ENCODE data around the gene CFAP221.

Gene CFAP221

DNA sequence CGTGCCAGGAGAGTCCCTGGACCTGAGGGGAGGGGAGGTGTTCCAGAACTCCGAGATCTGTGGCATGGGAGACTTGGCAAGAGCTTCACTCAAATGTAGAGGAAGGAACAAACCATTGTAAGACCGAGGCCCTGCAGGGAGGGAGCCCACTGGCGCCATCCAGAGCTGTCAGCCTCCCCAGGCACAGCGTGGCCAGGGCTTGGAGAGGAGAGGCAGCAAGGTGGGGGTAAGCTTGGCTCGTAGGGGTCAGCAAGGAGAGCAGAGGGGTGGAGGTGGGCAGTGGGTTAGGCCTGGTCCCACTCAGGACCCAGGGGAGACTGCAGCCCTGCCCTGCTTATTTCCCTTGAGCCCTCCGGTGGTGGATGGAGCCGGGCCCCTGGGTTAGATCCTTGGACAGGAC, 138.3 kb downstream of the CFAP221 start:
- TF ChIP-seq, protein P1, sequence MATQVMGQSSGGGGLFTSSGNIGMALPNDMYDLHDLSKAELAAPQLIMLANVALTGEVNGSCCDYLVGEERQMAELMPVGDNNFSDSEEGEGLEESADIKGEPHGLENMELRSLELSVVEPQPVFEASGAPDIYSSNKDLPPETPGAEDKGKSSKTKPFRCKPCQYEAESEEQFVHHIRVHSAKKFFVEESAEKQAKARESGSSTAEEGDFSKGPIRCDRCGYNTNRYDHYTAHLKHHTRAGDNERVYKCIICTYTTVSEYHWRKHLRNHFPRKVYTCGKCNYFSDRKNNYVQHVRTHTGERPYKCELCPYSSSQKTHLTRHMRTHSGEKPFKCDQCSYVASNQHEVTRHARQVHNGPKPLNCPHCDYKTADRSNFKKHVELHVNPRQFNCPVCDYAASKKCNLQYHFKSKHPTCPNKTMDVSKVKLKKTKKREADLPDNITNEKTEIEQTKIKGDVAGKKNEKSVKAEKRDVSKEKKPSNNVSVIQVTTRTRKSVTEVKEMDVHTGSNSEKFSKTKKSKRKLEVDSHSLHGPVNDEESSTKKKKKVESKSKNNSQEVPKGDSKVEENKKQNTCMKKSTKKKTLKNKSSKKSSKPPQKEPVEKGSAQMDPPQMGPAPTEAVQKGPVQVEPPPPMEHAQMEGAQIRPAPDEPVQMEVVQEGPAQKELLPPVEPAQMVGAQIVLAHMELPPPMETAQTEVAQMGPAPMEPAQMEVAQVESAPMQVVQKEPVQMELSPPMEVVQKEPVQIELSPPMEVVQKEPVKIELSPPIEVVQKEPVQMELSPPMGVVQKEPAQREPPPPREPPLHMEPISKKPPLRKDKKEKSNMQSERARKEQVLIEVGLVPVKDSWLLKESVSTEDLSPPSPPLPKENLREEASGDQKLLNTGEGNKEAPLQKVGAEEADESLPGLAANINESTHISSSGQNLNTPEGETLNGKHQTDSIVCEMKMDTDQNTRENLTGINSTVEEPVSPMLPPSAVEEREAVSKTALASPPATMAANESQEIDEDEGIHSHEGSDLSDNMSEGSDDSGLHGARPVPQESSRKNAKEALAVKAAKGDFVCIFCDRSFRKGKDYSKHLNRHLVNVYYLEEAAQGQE (IDR thresholded peaks at IDR 0.05; ENCODE audit: insufficient read depth in 1 of 2, low read depth in 2 of 2, low read length in 2 of 2): no peak

DNA sequence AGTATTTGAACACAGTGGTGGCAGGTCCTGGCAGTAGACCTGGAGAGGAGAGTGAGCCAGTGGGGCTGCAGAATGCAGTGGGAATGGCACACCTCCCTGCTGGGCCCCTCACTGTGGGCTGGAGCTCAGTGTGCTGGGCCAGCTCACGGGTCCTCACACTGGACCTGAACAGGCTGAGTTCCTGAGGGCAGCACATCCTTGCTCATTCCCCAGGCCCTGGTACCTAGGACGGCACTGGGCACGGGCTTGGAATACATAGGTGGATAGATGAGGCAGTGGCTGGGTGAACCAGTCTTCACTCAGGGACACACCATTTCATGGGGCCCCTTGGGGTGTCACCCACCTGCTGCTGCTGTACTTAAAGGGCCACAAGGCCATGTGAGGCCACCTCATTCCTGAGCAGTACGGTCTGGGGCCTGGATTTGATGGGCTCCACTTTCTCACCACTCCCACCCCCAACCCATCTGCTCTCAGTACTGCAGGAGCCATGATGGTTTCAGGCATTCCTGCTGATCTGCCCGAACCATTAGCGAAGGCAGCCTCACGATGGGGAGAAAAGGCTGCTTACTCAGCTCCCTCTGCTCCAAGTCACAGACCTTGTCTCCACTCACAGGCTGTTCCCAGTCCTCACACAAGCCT, 138.9 kb downstream of the CFAP221 start:
- no peak for TF ChIP-seq SIN3A (IDR thresholded peaks at IDR 0.05; ENCODE audit: borderline replicate concordance, insufficient read depth, low read length)
- no peak for TF ChIP-seq FOXP2 (optimal IDR thresholded peaks at IDR 0.05; ENCODE audit: borderline replicate concordance, extremely low read depth, extremely low read length, insufficient read depth)
- TF ChIP-seq TAF1 (IDR thresholded peaks at IDR 0.05; ENCODE audit: borderline replicate concordance, insufficient read depth, low read length): no peak
- no peak for TF ChIP-seq POLR2AphosphoS5 (IDR thresholded peaks at IDR 0.05; ENCODE audit: low read depth, low read length)
- TF ChIP-seq, protein P1 (IDR thresholded peaks at IDR 0.05; ENCODE audit: insufficient read depth in 1 of 2, low read depth in 2 of 2, low read length in 2 of 2): no peak

GRCh38 chr2:119683713-119684443, 139.6 kb downstream of the CFAP221 start:
- TF ChIP-seq POLR2AphosphoS5 (IDR thresholded peaks at IDR 0.05; ENCODE audit: low read depth, low read length): no peak
- no peak for TF ChIP-seq TAF1 (IDR thresholded peaks at IDR 0.05; ENCODE audit: borderline replicate concordance, insufficient read depth, low read length)
- no peak for TF ChIP-seq SIN3A (IDR thresholded peaks at IDR 0.05; ENCODE audit: borderline replicate concordance, insufficient read depth, low read length)
- no peak for TF ChIP-seq FOXP2 (optimal IDR thresholded peaks at IDR 0.05; ENCODE audit: borderline replicate concordance, extremely low read depth, extremely low read length, insufficient read depth)
- TF ChIP-seq, protein P1 (IDR thresholded peaks at IDR 0.05; ENCODE audit: insufficient read depth in 1 of 2, low read depth in 2 of 2, low read length in 2 of 2): no peak

DNA sequence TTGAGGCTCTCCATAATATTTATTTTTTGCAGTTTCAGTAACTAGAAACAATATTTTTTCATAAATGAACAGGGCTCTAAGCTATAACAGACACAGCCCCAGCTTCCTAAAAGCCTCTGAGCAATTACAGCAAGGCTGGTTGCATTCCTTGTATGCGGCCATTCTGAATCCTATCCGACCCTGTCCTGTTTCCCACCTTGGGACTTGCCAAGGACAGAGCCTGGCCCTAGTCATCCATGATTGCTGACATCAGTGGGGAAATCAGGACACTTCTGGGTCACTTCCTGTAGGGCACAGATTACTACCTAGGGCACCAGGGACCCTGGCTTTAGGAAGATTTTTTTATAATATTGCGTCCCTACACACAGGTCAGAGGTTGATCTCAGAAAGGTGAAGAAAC, 140.3 kb downstream of the CFAP221 start:
- no peak for TF ChIP-seq POLR2AphosphoS5 (IDR thresholded peaks at IDR 0.05; ENCODE audit: low read depth, low read length)
- no peak for TF ChIP-seq TAF1 (IDR thresholded peaks at IDR 0.05; ENCODE audit: borderline replicate concordance, insufficient read depth, low read length)
- TF ChIP-seq, protein P1 (IDR thresholded peaks at IDR 0.05; ENCODE audit: insufficient read depth in 1 of 2, low read depth in 2 of 2, low read length in 2 of 2): no peak
- TF ChIP-seq SIN3A (IDR thresholded peaks at IDR 0.05; ENCODE audit: borderline replicate concordance, insufficient read depth, low read length): no peak
- TF ChIP-seq FOXP2 (optimal IDR thresholded peaks at IDR 0.05; ENCODE audit: borderline replicate concordance, extremely low read depth, extremely low read length, insufficient read depth): no peak

Data from PFSK-1 (cell line).